ENCODE data around the gene CAP2. TPM values are rescaled to one million over a fixed set of nuclear protein-coding genes. Genes with fewer than 3 reads are reported as not detected.

The CAP2 gene
- total RNA-seq, 1 experiment from 2014 or later, result 8.2 TPM

Small RNAs within 50 kb of the gene (small RNA-seq; reads per million reads assigned to genes)
- not detected for gene SUMO2P13

Other genes with a start within 250 kb of the CAP2 start
- 0.13 and 0.77 TPM in 2 replicates for gene RBM24, start 112.2 kb upstream of the CAP2 start, total RNA-seq (2014; rRNA removed; shearing (Covaris generic))
- 4.8 and 6.0 TPM in 2 replicates for gene FAM8A1, start 206.7 kb downstream of the CAP2 start, total RNA-seq (2014; rRNA removed; shearing (Covaris generic))

All from HT1080 (cell line).